Neural cell (in vitro differentiated cells): ENCODE results near the gene SMAD4. TPM values are rescaled to one million over a fixed set of nuclear protein-coding genes. Genes with fewer than 3 reads are reported as not detected.

Source experiments
- H2AFZ ChIP-seq: fragments of 200-600, 300-800 bp; sonication (generic), shearing (Covaris generic); 2 replicates; pipeline ENCODE4 v1.6.0; 2014; ENCODE audit warnings: low read depth, mild to moderate bottlenecking, antibody characterized with exemption, low read length, moderate library complexity
- H3F3A ChIP-seq: fragments of 200-600 bp; shearing (Covaris generic); 2 replicates; pipeline ENCODE4 v1.6.1; 2016; ENCODE audit warnings: mild to moderate bottlenecking, moderate library complexity, mixed read lengths, antibody characterized with exemption, low read length; ENCODE audit not compliant: insufficient read depth, poor library complexity, severe bottlenecking
- H3K27ac ChIP-seq: fragments of 200-600, 300-800 bp; sonication (generic), shearing (Covaris generic); 2 replicates; pipeline ENCODE4 v1.5.1; 2014; ENCODE audit warnings: mild to moderate bottlenecking, low read length, moderate library complexity
- H3K27me3 ChIP-seq: fragments of 300-800, 200-600 bp; sonication (generic), shearing (Covaris generic); 2 replicates; pipeline ENCODE4 v1.6.0; 2014; ENCODE audit warnings: mild to moderate bottlenecking, low read depth, low read length, moderate library complexity; ENCODE audit not compliant: insufficient read depth
- H3K36me3 ChIP-seq: fragments of 300-800, 200-600 bp; sonication (generic), shearing (Covaris generic); 2 replicates; pipeline ENCODE4 v1.5.1; 2014; ENCODE audit warnings: mild to moderate bottlenecking, antibody characterized with exemption, low read length, moderate library complexity; ENCODE audit not compliant: insufficient read depth
- H3K4me2 ChIP-seq: fragments of 300-800, 200-600 bp; sonication (generic), shearing (Covaris generic); 2 replicates; pipeline ENCODE4 v1.6.0; 2014; ENCODE audit warnings: mild to moderate bottlenecking, low read length
- H3K4me3 ChIP-seq: fragments of 300-800, 200-600 bp; sonication (generic), shearing (Covaris generic); 2 replicates; pipeline ENCODE4 v1.5.1; 2014; ENCODE audit warnings: mild to moderate bottlenecking, low read length, moderate library complexity
- H3K79me2 ChIP-seq: fragments of 200-600 bp; shearing (Covaris generic); replicated peaks from 2 replicates; pipeline ENCODE4 v1.6.0; 2014; ENCODE audit warnings: mild to moderate bottlenecking, low read length, moderate library complexity; ENCODE audit not compliant: insufficient read depth
- H3K9ac ChIP-seq: fragments of 300-800, 200-600 bp; sonication (generic), shearing (Covaris generic); 2 replicates; pipeline ENCODE4 v1.6.1; 2016; ENCODE audit warnings: mild to moderate bottlenecking, low read length, mixed read lengths
- H3K9me2 ChIP-seq: fragments of 200-600 bp; shearing (Covaris generic); 2 replicates; pipeline ENCODE4 v1.6.1; 2016; ENCODE audit warnings: mild to moderate bottlenecking, low read length, mixed read lengths; ENCODE audit not compliant: insufficient read depth
- H3K9me3 ChIP-seq: fragments of 200-600, 300-800 bp; sonication (generic), shearing (Covaris generic); 2 replicates; pipeline ENCODE4 v1.6.1; 2016; ENCODE audit warnings: mild to moderate bottlenecking, mixed run types, low read length, moderate library complexity, mixed read lengths
- H4K20me1 ChIP-seq: fragments of 200-600 bp; shearing (Covaris generic); 2 replicates; pipeline ENCODE4 v1.6.1; 2016; ENCODE audit warnings: mild to moderate bottlenecking, mixed run types; ENCODE audit not compliant: insufficient read depth
- CTCF ChIP-seq: fragments of 450-650 bp; IDR thresholded peaks from 2 replicates; pipeline ENCODE4 v1.5.1; 2014; ENCODE audit warnings: antibody characterized with exemption, mild to moderate bottlenecking, moderate library complexity; ENCODE audit not compliant: poor library complexity, severe bottlenecking
- EP300 ChIP-seq: fragments of 450-650 bp; conservative IDR thresholded peaks from 2 replicates; pipeline ENCODE4 v1.6.1; 2014; ENCODE audit warnings: antibody characterized with exemption, mild to moderate bottlenecking, moderate library complexity; ENCODE audit not compliant: poor library complexity, severe bottlenecking
- EZH2 ChIP-seq: fragments of 200-600, 300-800 bp; shearing (Covaris generic), sonication (generic); IDR thresholded peaks from 2 replicates; pipeline ENCODE4 v1.6.1; 2014; ENCODE audit warnings: antibody characterized with exemption, low read length, borderline replicate concordance, mild to moderate bottlenecking; ENCODE audit not compliant: insufficient read depth, poor library complexity, severe bottlenecking
- MXI1 ChIP-seq: fragments of 450-650 bp; conservative IDR thresholded peaks from 2 replicates; pipeline ENCODE4 v1.6.1; 2014; ENCODE audit warnings: antibody characterized with exemption, mild to moderate bottlenecking; ENCODE audit not compliant: poor library complexity, severe bottlenecking
- POLR2AphosphoS5 ChIP-seq: IDR thresholded peaks from 2 replicates; pipeline ENCODE4 v1.6.1; 2012
- RAD21 ChIP-seq: fragments of 450-650 bp; conservative IDR thresholded peaks from 2 replicates; pipeline ENCODE4 v1.6.1; 2014; ENCODE audit warnings: antibody characterized with exemption, mild to moderate bottlenecking, moderate library complexity
- REST ChIP-seq: IDR thresholded peaks from 2 replicates; pipeline ENCODE4 v1.6.1; 2012; ENCODE audit warnings: borderline replicate concordance
- SMC3 ChIP-seq: fragments of 450-650 bp; conservative IDR thresholded peaks from 2 replicates; pipeline ENCODE4 v1.6.1; 2014; ENCODE audit warnings: antibody characterized with exemption, mild to moderate bottlenecking, moderate library complexity; ENCODE audit not compliant: poor library complexity
- TAF1 ChIP-seq: IDR thresholded peaks from 2 replicates; pipeline ENCODE4 v1.6.1; 2012; ENCODE audit warnings: low read depth
- polyA plus RNA-seq: library from polyadenylated mRNA; depleted of rRNA; stranded (reverse); fragments of >200 nt; gene quantifications from 2 replicates; pipeline ENCODE4 v1.2.3, GENCODE V29; 2014

SMAD4 gene
- polyA plus RNA-seq, 1 donor from 2014 or later: 40.2 TPM

- TF ChIP-seq TAF1: no peak
- no peak for TF ChIP-seq RAD21
- no peak for TF ChIP-seq CTCF
- no peaks in the 10 kb centered on the region for H3F3A ChIP-seq
- no peak overlapping the region for H3K4me3 ChIP-seq
- H3K9me3 ChIP-seq: no peaks in the 10 kb centered on the region
- no peaks in the 10 kb centered on the region for H3K79me2 ChIP-seq
- H2AFZ ChIP-seq: no peak overlapping the region
- no peaks in the 10 kb centered on the region for H3K36me3 ChIP-seq
- no peak overlapping the region for H3K4me2 ChIP-seq
- H3K9ac ChIP-seq: no peak overlapping the region
- H4K20me1 ChIP-seq: no peaks in the 10 kb centered on the region
- H3K27me3 ChIP-seq: no peaks in the 10 kb centered on the region
- H3K27ac ChIP-seq: no peak overlapping the region
- no peaks in the 10 kb centered on the region for H3K9me2 ChIP-seq
Measured at GRCh38 chr18:51120809-51121596, 91.0 kb downstream of the SMAD4 start.

DNA sequence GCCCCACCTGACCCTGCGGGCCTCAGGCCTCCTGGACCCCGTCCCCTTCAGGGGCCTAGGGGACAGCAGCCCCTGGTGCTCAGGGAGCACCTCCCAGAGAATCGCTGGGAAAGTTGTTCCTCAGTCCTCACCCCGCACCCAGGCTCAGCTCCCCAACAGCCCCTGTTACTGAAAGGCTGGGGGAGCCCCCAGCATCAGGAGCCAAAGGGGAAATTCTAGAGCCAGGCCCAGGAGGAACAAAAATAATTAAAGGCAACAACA, 91.5 kb downstream of the SMAD4 start:
- H3K36me3 ChIP-seq: no peaks in the 10 kb centered on the region
- no peaks in the 10 kb centered on the region for H4K20me1 ChIP-seq
- no peaks in the 10 kb centered on the region for H3K9me3 ChIP-seq
- no peak overlapping the region for H3K4me3 ChIP-seq
- H3K27ac ChIP-seq: no peak overlapping the region
- no peaks in the 10 kb centered on the region for H3F3A ChIP-seq
- H2AFZ ChIP-seq: no peak overlapping the region
- H3K9me2 ChIP-seq: no peaks in the 10 kb centered on the region
- no peak for TF ChIP-seq RAD21
- no peak for TF ChIP-seq REST
- TF ChIP-seq POLR2AphosphoS5: no peak
- no peak for TF ChIP-seq EZH2
- TF ChIP-seq CTCF: no peak
- no peak for TF ChIP-seq EP300
- TF ChIP-seq MXI1: no peak
- TF ChIP-seq SMC3: no peak
- no peak for TF ChIP-seq TAF1
- H3K4me2 ChIP-seq: no peak overlapping the region
- H3K27me3 ChIP-seq: no peaks in the 10 kb centered on the region
- no peaks in the 10 kb centered on the region for H3K79me2 ChIP-seq
- no peak overlapping the region for H3K9ac ChIP-seq
